HepG2 (cell line): ENCODE data around the gene SPIRE1. TPM values are rescaled to one million over a fixed set of nuclear protein-coding genes. Genes with fewer than 3 reads are reported as not detected.

ENCODE experiments used
- ATAC-seq: fragments of 200-7000 bp; cut with Tn5 transposase; 3 replicates; pipeline ENCODE4 v1.9.1; 2020; ENCODE audit warnings: mild to moderate bottlenecking, moderate library complexity
- BruUV-seq: library from RNA; stranded (reverse); fragments of 400-500 nt; replicated peaks from 2 replicates; lab custom pipeline; 2021; lab: Mats Ljungman, UMichigan
- CTCF ChIA-PET: fragments of 300-600 bp; formaldehyde crosslinking; extraction: SDS; loops from one replicate; lab custom pipeline; 2021; ENCODE audit warnings: low total read pairs, inconsistent platforms, low intra/inter-chr PET ratio; lab: Yijun Ruan, JAX
- POLR2A ChIA-PET: fragments of 350-600 bp; sonication (Branson Sonifier 250); formaldehyde crosslinking; loops from one replicate; lab custom pipeline; 2020; ENCODE audit warnings: antibody characterized with exemption, inconsistent platforms; lab: Yijun Ruan, JAX
- DNase-seq: peaks from one replicate; pipeline ENCODE4 v3.0.0-alpha.2; 2015; ENCODE audit warnings: low spot score
- FAIRE-seq: peaks from 3 replicates; lab custom pipeline; 2011; peaks lifted over from hg19 to GRCh38; lab: Jason Lieb, UNC
- H2AFZ ChIP-seq: one replicate; pipeline ENCODE4 v1.6.1; 2011; ENCODE audit warnings: low read length, inconsistent platforms
- H3K27ac ChIP-seq: fragments of 300-600 bp; 3 replicates; pipeline ENCODE4 v1.8.0; 2011; ENCODE audit warnings: mixed run types, mild to moderate bottlenecking, mixed read lengths, low read length, inconsistent platforms; ENCODE audit not compliant: insufficient read depth; ENCODE audit errors: extremely low read length
- H3K27me3 ChIP-seq, 2 experiments: fragments of 200-600 bp in 1 of 2; 2 replicates in 1 of 2; 3 replicates in 1 of 2; pipeline versions ENCODE4 v1.6.0 to v1.8.0; 2011; ENCODE audit warnings: low read length in 2 of 2, mild to moderate bottlenecking in 2 of 2, moderate library complexity in 2 of 2, inconsistent platforms in 1 of 2; ENCODE audit not compliant: insufficient read depth in 2 of 2, control insufficient read depth in 1 of 2
- H3K36me3 ChIP-seq, 2 experiments: fragments of 200-600 bp in 1 of 2; replicated peaks in 1 of 2; 2 replicates in 1 of 2; 3 replicates in 1 of 2; pipeline versions ENCODE4 v1.5.1 to v1.8.0; 2011; ENCODE audit warnings: low read length in 2 of 2, inconsistent platforms in 1 of 2; ENCODE audit not compliant: insufficient read depth in 2 of 2, control insufficient read depth in 1 of 2
- H3K4me1 ChIP-seq: 2 replicates; pipeline ENCODE4 v1.5.1; 2012; ENCODE audit warnings: low read length, inconsistent platforms; ENCODE audit not compliant: insufficient read depth
- H3K4me2 ChIP-seq: 2 replicates; pipeline ENCODE4 v1.6.0; 2011; ENCODE audit warnings: low read depth, low read length, inconsistent platforms
- H3K4me3 ChIP-seq, 3 experiments: fragments of 200-600 bp in 1 of 3; sonication (generic), shearing (Covaris generic) in 1 of 3; replicated peaks in 1 of 3; 2 replicates each; pipeline ENCODE4 v1.5.1; 2011 to 2016; ENCODE audit warnings: low read length in 3 of 3, inconsistent platforms in 2 of 3, low read depth in 2 of 3, mild to moderate bottlenecking in 2 of 3, control low read depth in 1 of 3, mixed read lengths in 1 of 3; ENCODE audit not compliant: insufficient read depth in 1 of 3
- H3K79me2 ChIP-seq: one replicate; pipeline ENCODE4 v1.6.1; 2011; ENCODE audit warnings: low read length, inconsistent platforms; ENCODE audit not compliant: insufficient read depth
- H3K9ac ChIP-seq: 2 replicates; pipeline ENCODE4 v1.6.0; 2011; ENCODE audit warnings: mild to moderate bottlenecking, low read depth, low read length, inconsistent platforms; ENCODE audit not compliant: insufficient read depth
- H3K9me3 ChIP-seq: 2 replicates; pipeline ENCODE4 v1.5.1; 2012; ENCODE audit warnings: mild to moderate bottlenecking, low read length
- H4K20me1 ChIP-seq: 2 replicates; pipeline ENCODE4 v1.6.0; 2011; ENCODE audit warnings: inconsistent platforms, mild to moderate bottlenecking, low read length, moderate library complexity; ENCODE audit not compliant: insufficient read depth
- ASH2L ChIP-seq: fragments of 300-600, 200-600 bp; sonication (generic); IDR thresholded peaks from 2 replicates; pipeline ENCODE4 v1.7.0; 2017; ENCODE audit warnings: low read depth, mild to moderate bottlenecking, moderate library complexity, mixed read lengths, low read length; ENCODE audit not compliant: insufficient read length
- ATAD3A ChIP-seq: sonication (generic); formaldehyde crosslinking; IDR thresholded peaks from 2 replicates; pipeline ENCODE4 v1.4.0; 2020; ENCODE audit warnings: missing genetic modification reagents
- ATF7 ChIP-seq, 2 experiments: fragments of 450-650 bp in 1 of 2; sonication (generic) in 1 of 2; formaldehyde crosslinking in 1 of 2; IDR thresholded peaks; 2 replicates each; pipeline versions ENCODE4 v1.4.0 to v1.6.1; 2016 to 2020; ENCODE audit warnings: antibody characterized with exemption in 1 of 2, mild to moderate bottlenecking in 1 of 2, missing genetic modification reagents in 1 of 2
- CSRNP1 ChIP-seq: sonication (generic); formaldehyde crosslinking; IDR thresholded peaks from 2 replicates; pipeline ENCODE4 v1.8.1; 2023; ENCODE audit warnings: mild to moderate bottlenecking, missing genetic modification reagents
- E2F2 ChIP-seq: sonication (generic); formaldehyde crosslinking; IDR thresholded peaks from 2 replicates; pipeline ENCODE4 v1.4.0; 2020; ENCODE audit warnings: missing genetic modification reagents, borderline replicate concordance
- ESRRA ChIP-seq: sonication (generic); formaldehyde crosslinking; IDR thresholded peaks from 2 replicates; pipeline ENCODE4 v1.5.1; 2020; ENCODE audit warnings: mild to moderate bottlenecking, low read depth, missing genetic modification reagents
- IKZF4 ChIP-seq: sonication (generic); formaldehyde crosslinking; IDR thresholded peaks from 2 replicates; pipeline ENCODE4 v1.5.1; 2020; ENCODE audit warnings: borderline replicate concordance, mild to moderate bottlenecking, low read depth, missing genetic modification reagents; ENCODE audit errors: not compliant biosample characterization
- LRRFIP1 ChIP-seq: sonication (generic); formaldehyde crosslinking; conservative IDR thresholded peaks from 2 replicates; pipeline ENCODE4 v1.4.0; 2020; ENCODE audit warnings: missing genetic modification reagents
- TEAD3 ChIP-seq: optimal IDR thresholded peaks from 2 replicates; pipeline ENCODE3; 2016; ENCODE audit warnings: borderline replicate concordance
- ZBTB44 ChIP-seq: sonication (generic); formaldehyde crosslinking; IDR thresholded peaks from 2 replicates; pipeline ENCODE4 v1.4.0; 2020; ENCODE audit warnings: missing genetic modification reagents
- ZNF160 ChIP-seq: sonication (generic); formaldehyde crosslinking; IDR thresholded peaks from 2 replicates; pipeline ENCODE4 v1.8.0; 2022; ENCODE audit warnings: mild to moderate bottlenecking, inconsistent platforms, missing genetic modification reagents
- ZNF260 ChIP-seq: sonication (generic); formaldehyde crosslinking; IDR thresholded peaks from 2 replicates; pipeline ENCODE4 v1.4.0; 2020; ENCODE audit warnings: missing genetic modification reagents, low read depth, mild to moderate bottlenecking, borderline replicate concordance
- ZNF564 ChIP-seq: sonication (generic); formaldehyde crosslinking; IDR thresholded peaks from 2 replicates; pipeline ENCODE4 v1.8.1; 2023; ENCODE audit warnings: mild to moderate bottlenecking, missing genetic modification reagents
- ZNF576 ChIP-seq: sonication (generic); formaldehyde crosslinking; IDR thresholded peaks from 2 replicates; pipeline ENCODE4 v1.4.0; 2020; ENCODE audit warnings: mild to moderate bottlenecking, missing genetic modification reagents
- ZNF713 ChIP-seq: sonication (generic); formaldehyde crosslinking; IDR thresholded peaks from 2 replicates; pipeline ENCODE4 v1.4.0; 2020; ENCODE audit warnings: mild to moderate bottlenecking, missing genetic modification reagents
- ZNF724P ChIP-seq: sonication (generic); formaldehyde crosslinking; IDR thresholded peaks from 2 replicates; pipeline ENCODE4 v1.8.0; 2022; ENCODE audit warnings: missing genetic modification reagents, borderline replicate concordance
- ZSCAN9 ChIP-seq: IDR thresholded peaks from 2 replicates; pipeline ENCODE4 v1.6.1; 2016; ENCODE audit warnings: borderline replicate concordance
- WGBS: methylation state at CpG from one replicate; pipeline ENCODE4 v1.1.6; 2017; ENCODE audit warnings: low lambda C conversion rate; 5-methylcytosine and 5-hydroxymethylcytosine counted together
- in situ Hi-C: cut with HindIII; loops from 2 replicates; pipeline ENCODE4 v1.10.0; 2017; ENCODE audit warnings: low pct_unique_long_range_greater_than_20kb; ENCODE audit not compliant: extremely low pct_ligation_motif_present
- intact Hi-C: fragments of 100-400 bp; cut with micrococcal nuclease; formaldehyde crosslinking; loops from one replicate; pipeline ENCODE4 v1.10.0; 2022; ENCODE audit not compliant: unreplicated experiment
- polyA plus RNA-seq, 8 experiments: library from polyadenylated mRNA; depleted of rRNA in 3 of 8; stranded (reverse) in 7 of 8; unstranded in 1 of 8; fragments of >200 nt; fragmentation: Illumina TruSeq in 4 of 8; extraction: Trizol in 4 of 8; gene quantifications; 2 replicates each; pipeline versions ENCODE4 v1.2.1 to v1.2.3, GENCODE V29; 2011 to 2016; ENCODE audit warnings: low read depth in 4 of 8, missing spikeins in 1 of 8, mixed read lengths in 1 of 8; ENCODE audit not compliant: insufficient read depth in 1 of 8
- total RNA-seq, 5 experiments: library from RNA; depleted of rRNA; stranded (reverse); fragments of >200 nt; fragmentation: Illumina TruSeq; extraction: Trizol; gene quantifications; 2 replicates each; pipeline ENCODE4 v1.2.3, GENCODE V29; 2016; ENCODE audit warnings: low read depth in 1 of 5

Gene SPIRE1
- total and polyA plus RNA-seq, 2 of the 13 experiments (the other 11 are each of a cell fraction or from before 2014, with no cell fraction given) = 9.9 to 21.3 TPM

GRCh38 chr18:12637393-12637792 is 20.5 kb downstream of the SPIRE1 start:
- no peak overlapping the region for H2AFZ ChIP-seq
- BruUV-seq = no TSS peak
- 90% methylated on average over 3 of the region's 3 CpGs for WGBS
- intact Hi-C loops (no loop called here), in situ Hi-C loops (no loop called here)
- POLR2A ChIA-PET = no interaction called here
- H3K9ac ChIP-seq = no peak overlapping the region
- peaks cover 4% of the 10 kb centered on the region for H3K79me2 ChIP-seq
- no peaks in the 10 kb centered on the region for H3K36me3 ChIP-seq
- H3K4me3 ChIP-seq = no peak overlapping the region
- DNase-seq (no peak), ATAC-seq (no peak), FAIRE-seq (no peak)
- CTCF ChIA-PET = no interaction called here
- H4K20me1 ChIP-seq = no peaks in the 10 kb centered on the region
- no peaks in the 10 kb centered on the region for H3K27me3 ChIP-seq
- H3K4me2 ChIP-seq = no peak overlapping the region
- H3K4me1 ChIP-seq = peaks cover 19% of the 10 kb centered on the region
- no peak overlapping the region for H3K27ac ChIP-seq
- H3K9me3 ChIP-seq = no peaks in the 10 kb centered on the region
- TF ChIP-seq ATF7 (IDR thresholded peaks at IDR 0.05) (no peak), ATF7 (CRISPR knock-in tag; IDR thresholded peaks at IDR 0.05) (no peak), TEAD3 (CRISPR knock-in tag) (no peak), ZNF576 (CRISPR knock-in tag) (no peak), ESRRA (CRISPR knock-in tag) (no peak), LRRFIP1 (CRISPR knock-in tag) (no peak), ZBTB44 (CRISPR knock-in tag) (no peak), ZNF260 (CRISPR knock-in tag) (no peak), ZSCAN9 (CRISPR knock-in tag) (no peak), ZNF713 (CRISPR knock-in tag) (no peak), IKZF4 (no peak), CSRNP1 (CRISPR knock-in tag) (no peak), ZNF724P (CRISPR knock-in tag) (no peak), ATAD3A (CRISPR knock-in tag) (no peak), E2F2 (CRISPR knock-in tag) (no peak), ZNF564 (CRISPR knock-in tag) (no peak), ZNF160 (CRISPR knock-in tag) (no peak), ASH2L (no peak)
